Endothelial cell of umbilical vein (primary cell): ENCODE measurements around the gene ZNF648. TPM values are rescaled to one million over a fixed set of nuclear protein-coding genes. Genes with fewer than 3 reads are reported as not detected.
"Not testable (repeated sequence)": the region's sequence is repeated elsewhere in the genome, so short reads cannot be mapped to it uniquely, and the experiment has no call there.

ENCODE experiments used
- BruUV-seq: library from RNA; stranded (reverse); fragments of 400-500 nt; replicated peaks from 2 replicates; lab custom pipeline; 2021; lab: Mats Ljungman, UMichigan
- CTCF ChIA-PET: fragments of 300-600, 350-600 bp; sonication (Branson Sonifier 250); formaldehyde crosslinking; loops from one replicate; lab custom pipeline; 2021; ENCODE audit warnings: antibody characterized with exemption, inconsistent platforms; lab: Charles Lee
- POLR2A ChIA-PET: fragments of 300-600, 350-600 bp; sonication (Branson Sonifier 250); formaldehyde crosslinking; loops from one replicate; lab custom pipeline; 2021; ENCODE audit warnings: antibody characterized with exemption, inconsistent platforms; lab: Charles Lee
- DNase-seq: peaks from one replicate; pipeline ENCODE4 v3.0.0-alpha.2; 2011; ENCODE audit warnings: low read depth, low spot score
- FAIRE-seq: peaks from 2 replicates; lab custom pipeline; 2011; peaks lifted over from hg19 to GRCh38; lab: Jason Lieb, UNC
- H2AFZ ChIP-seq: 2 replicates; pipeline ENCODE4 v1.6.0; 2012; ENCODE audit warnings: low read depth, low read length, control low read depth, inconsistent platforms
- H3K27ac ChIP-seq: 2 replicates; pipeline ENCODE4 v1.5.1; 2011; ENCODE audit warnings: low read depth, mild to moderate bottlenecking, control low read depth, low read length, moderate library complexity; ENCODE audit not compliant: insufficient read depth
- H3K27me3 ChIP-seq, 2 experiments: 2 replicates each; pipeline versions ENCODE4 v1.6.0 to v1.6.1; 2011; ENCODE audit warnings: low read length in 2 of 2, mixed read lengths in 1 of 2; ENCODE audit not compliant: control insufficient read depth in 2 of 2, insufficient read depth in 2 of 2
- H3K36me3 ChIP-seq, 2 experiments: 2 replicates in 1 of 2; 3 replicates in 1 of 2; pipeline ENCODE4 v1.5.1; 2011; ENCODE audit warnings: low read length in 2 of 2, mild to moderate bottlenecking in 1 of 2, moderate library complexity in 1 of 2; ENCODE audit not compliant: control insufficient read depth in 2 of 2, insufficient read depth in 2 of 2; ENCODE audit errors: extremely low read depth in 1 of 2
- H3K4me1 ChIP-seq: 3 replicates; pipeline ENCODE4 v1.5.1; 2011; ENCODE audit warnings: mild to moderate bottlenecking, low read length; ENCODE audit not compliant: control insufficient read depth, insufficient read depth; ENCODE audit errors: extremely low read depth
- H3K4me2 ChIP-seq: 2 replicates; pipeline ENCODE4 v1.6.1; 2011; ENCODE audit warnings: low read length, control low read depth, mixed read lengths; ENCODE audit not compliant: insufficient read depth
- H3K4me3 ChIP-seq, 3 experiments: fragments of 200-600 bp in 1 of 3; sonication (generic), shearing (Covaris generic) in 1 of 3; replicated peaks in 1 of 3; 2 replicates each; pipeline ENCODE4 v1.5.1; 2011 to 2016; ENCODE audit warnings: control low read depth in 3 of 3, low read length in 3 of 3, mild to moderate bottlenecking in 2 of 3, inconsistent platforms in 1 of 3, low read depth in 1 of 3, moderate library complexity in 1 of 3; ENCODE audit not compliant: insufficient read depth in 1 of 3
- H3K79me2 ChIP-seq: 2 replicates; pipeline ENCODE4 v1.6.0; 2012; ENCODE audit warnings: low read length, inconsistent platforms; ENCODE audit not compliant: control insufficient read depth, insufficient read depth
- H3K9ac ChIP-seq: replicated peaks from 2 replicates; pipeline ENCODE3; 2011; ENCODE audit warnings: low read length, control low read depth; ENCODE audit not compliant: insufficient read depth; ENCODE audit errors: extremely low read depth
- H3K9me1 ChIP-seq: replicated peaks from 3 replicates; pipeline ENCODE4 v1.6.0; 2011; ENCODE audit warnings: mild to moderate bottlenecking, low read length; ENCODE audit not compliant: control insufficient read depth, insufficient read depth; ENCODE audit errors: extremely low read depth
- H3K9me3 ChIP-seq: replicated peaks from 2 replicates; pipeline ENCODE4 v1.5.1; 2012; ENCODE audit warnings: low read length, inconsistent platforms; ENCODE audit not compliant: control insufficient read depth, insufficient read depth
- H4K20me1 ChIP-seq: replicated peaks from 2 replicates; pipeline ENCODE3; 2011; ENCODE audit warnings: mild to moderate bottlenecking, low read length; ENCODE audit not compliant: control insufficient read depth, insufficient read depth; ENCODE audit errors: extremely low read depth
- CTCF ChIP-seq, 2 donors: IDR thresholded peaks; 1 replicate in 1 of 2; 2 replicates in 1 of 2; pipeline ENCODE4 v1.5.1; 2011; ENCODE audit warnings: low read length in 2 of 2, mild to moderate bottlenecking in 2 of 2, moderate library complexity in 2 of 2, control low read depth in 1 of 2, inconsistent platforms in 1 of 2, low read depth in 1 of 2; ENCODE audit not compliant: insufficient read depth in 1 of 2; ENCODE audit errors: extremely low read depth in 1 of 2
- EZH2 ChIP-seq: IDR thresholded peaks from 2 replicates; pipeline ENCODE4 v1.6.1; 2012; ENCODE audit warnings: borderline replicate concordance, low read depth, mild to moderate bottlenecking, moderate library complexity, low read length, inconsistent platforms; ENCODE audit not compliant: severe bottlenecking
- FOS ChIP-seq: IDR thresholded peaks from 2 replicates; pipeline ENCODE4 v1.6.1; 2011; ENCODE audit warnings: mild to moderate bottlenecking, low read length, moderate library complexity, borderline replicate concordance; ENCODE audit not compliant: insufficient read depth
- GATA2 ChIP-seq: IDR thresholded peaks from 2 replicates; pipeline ENCODE4 v1.7.0; 2011; ENCODE audit warnings: low read depth, mild to moderate bottlenecking, moderate library complexity, mixed read lengths, low read length; ENCODE audit not compliant: insufficient read length, insufficient read depth
- JUN ChIP-seq: IDR thresholded peaks from 2 replicates; pipeline ENCODE4 v1.6.1; 2011; ENCODE audit warnings: borderline replicate concordance, low read depth; ENCODE audit not compliant: insufficient read length, insufficient read depth
- MYC ChIP-seq: IDR thresholded peaks from one replicate; pipeline ENCODE4 v1.6.1; 2011; ENCODE audit warnings: mild to moderate bottlenecking, low read depth, low read length
- POLR2A ChIP-seq: IDR thresholded peaks from 2 replicates; pipeline ENCODE4 v1.6.1; 2012; ENCODE audit warnings: low read depth, mild to moderate bottlenecking, control low read depth, low read length
- POLR2AphosphoS5 ChIP-seq: IDR thresholded peaks from 2 replicates; pipeline ENCODE4 v1.6.1; 2012; ENCODE audit warnings: low read depth, mild to moderate bottlenecking, control low read depth, low read length, moderate library complexity; ENCODE audit not compliant: insufficient read depth
- dilution Hi-C: fragments of 300-500 bp; cut with MboI; formaldehyde crosslinking; loops from one replicate; pipeline ENCODE4 v1.15.0; 2019; ENCODE audit warnings: low sequenced_read_pairs; ENCODE audit not compliant: extremely low pct_ligation_motif_present
- intact Hi-C: fragments of 100-400 bp; cut with micrococcal nuclease; formaldehyde crosslinking; loops from one replicate; pipeline ENCODE4 v1.10.0; 2022
- polyA plus RNA-seq, 4 experiments: library from polyadenylated mRNA; depleted of rRNA in 3 of 4; stranded (reverse) in 3 of 4; unstranded in 1 of 4; fragments of >200 nt; gene quantifications; 2 replicates each; pipeline versions ENCODE4 v1.2.1 to v1.2.3, GENCODE V29; 2011 to 2012; ENCODE audit warnings: missing spikeins in 1 of 4
- total RNA-seq: library from RNA; stranded (reverse); gene quantifications from 2 replicates; pipeline ENCODE4 v1.2.3, GENCODE V29; 2021
- TF ChIP-seq, protein P1 (sequence below): IDR thresholded peaks from 2 replicates; pipeline ENCODE4 v1.6.1; 2011; ENCODE audit not compliant: insufficient read depth, insufficient read length

The ZNF648 gene
- total and polyA plus RNA-seq, 2 donors (not counting 3 experiments of a cell fraction or from before 2014, with no cell fraction given), result not detected

DNA sequence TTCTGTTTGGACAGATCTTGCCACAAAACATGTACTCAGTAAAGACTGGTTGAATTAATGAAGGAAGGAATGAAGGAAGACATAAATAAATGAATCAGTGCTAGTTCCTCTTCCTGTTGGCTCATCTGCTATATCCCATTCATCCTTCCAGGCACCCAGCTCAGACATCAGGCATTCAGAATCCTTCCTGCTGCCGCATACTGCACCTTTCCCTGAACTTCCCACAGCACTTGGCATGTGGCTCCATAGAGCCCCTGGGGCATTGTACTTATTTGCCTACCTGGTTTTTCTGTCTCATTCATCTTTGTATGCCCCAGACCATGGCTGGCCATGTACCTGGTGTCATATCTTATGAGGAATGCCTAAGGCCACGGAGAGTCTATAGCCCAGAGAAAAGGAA is 34.4 kb upstream of the ZNF648 start:
- no peak overlapping the region for H3K9ac ChIP-seq
- FAIRE-seq (no peak), DNase-seq (no peak)
- no peak overlapping the region for H3K4me2 ChIP-seq
- H3K27ac ChIP-seq, result no peak overlapping the region
- no peaks in the 10 kb centered on the region for H3K4me1 ChIP-seq
- H3K9me1 ChIP-seq, result no peaks in the 10 kb centered on the region
- BruUV-seq, result no TSS peak
- H2AFZ ChIP-seq, result no peak overlapping the region
- no peaks in the 10 kb centered on the region for H4K20me1 ChIP-seq
- intact Hi-C loops (no loop called here), dilution Hi-C loops (no loop called here)
- H3K9me3 ChIP-seq, result no peaks in the 10 kb centered on the region
- ChIA-PET POLR2A (no interaction called here), CTCF (interaction anchor here (1.4 to 2.4 kb wide), 2 partner anchors 15 to 16 kb away, joined by 4 to 9 read pairs; no protein-coding TSS in a partner anchor)
- no peak overlapping the region for H3K4me3 ChIP-seq
- TF ChIP-seq, protein P1, sequence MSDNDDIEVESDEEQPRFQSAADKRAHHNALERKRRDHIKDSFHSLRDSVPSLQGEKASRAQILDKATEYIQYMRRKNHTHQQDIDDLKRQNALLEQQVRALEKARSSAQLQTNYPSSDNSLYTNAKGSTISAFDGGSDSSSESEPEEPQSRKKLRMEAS, result no peak
- TF ChIP-seq CTCF (IDR thresholded peaks at IDR 0.05; ENCODE audit: extremely low read depth in 1 of 2, insufficient read depth in 1 of 2, low read depth in 1 of 2, low read length in 2 of 2) (no peak), POLR2AphosphoS5 (no peak), GATA2 (no peak), EZH2 (no peak), JUN (no peak), FOS (no peak), POLR2A (no peak), MYC (no peak)
- no peaks in the 10 kb centered on the region for H3K27me3 ChIP-seq
- no peaks in the 10 kb centered on the region for H3K79me2 ChIP-seq
- no peaks in the 10 kb centered on the region for H3K36me3 ChIP-seq

GRCh38 chr1:182094514-182095005 is 33.0 kb upstream of the ZNF648 start:
- not testable (repeated sequence) for H3K79me2 ChIP-seq, H3K9ac ChIP-seq

More at GRCh38 chr1:182094514-182095005, 33.0 kb upstream of the ZNF648 start:
- H3K4me3 ChIP-seq, H3K27ac ChIP-seq, DNase-seq, H2AFZ ChIP-seq, H3K9me3 ChIP-seq, H3K27me3 ChIP-seq, H3K9me1 ChIP-seq, POLR2A ChIA-PET, BruUV-seq, H4K20me1 ChIP-seq, H3K4me1 ChIP-seq, dilution Hi-C loops, intact Hi-C loops, H3K4me2 ChIP-seq, FAIRE-seq, H3K36me3 ChIP-seq: not testable (repeated sequence)
- CTCF ChIA-PET, result interaction anchor here (2.4 kb wide), 1 partner anchor 14 kb away, joined by 9 read pairs; no protein-coding TSS in a partner anchor
